ENCODE measurements around the gene KCNH5.

The KCNH5 gene

DNA sequence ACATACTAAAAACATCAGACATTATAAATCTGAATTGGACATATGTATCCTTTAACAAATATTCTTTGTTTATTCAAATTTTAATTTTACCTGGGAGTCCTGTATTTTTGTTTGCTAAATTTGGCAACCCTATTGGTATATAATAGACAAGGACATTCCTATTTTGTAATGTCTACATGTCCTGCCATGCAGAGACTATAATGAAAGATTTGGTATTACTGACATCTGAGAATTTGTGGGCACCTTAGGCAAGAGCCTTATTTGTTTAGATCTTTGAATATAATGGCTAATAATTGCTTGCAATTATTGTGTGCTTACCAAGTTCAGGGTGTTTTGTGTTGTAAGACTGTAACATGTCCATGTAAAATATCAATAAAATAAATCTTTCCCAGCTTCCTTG, 334.4 kb downstream of the KCNH5 start:
- H3K4me1 ChIP-seq = no peaks in the 10 kb centered on the region; the same call in none of the 2 replicates
- TF ChIP-seq, protein P1, sequence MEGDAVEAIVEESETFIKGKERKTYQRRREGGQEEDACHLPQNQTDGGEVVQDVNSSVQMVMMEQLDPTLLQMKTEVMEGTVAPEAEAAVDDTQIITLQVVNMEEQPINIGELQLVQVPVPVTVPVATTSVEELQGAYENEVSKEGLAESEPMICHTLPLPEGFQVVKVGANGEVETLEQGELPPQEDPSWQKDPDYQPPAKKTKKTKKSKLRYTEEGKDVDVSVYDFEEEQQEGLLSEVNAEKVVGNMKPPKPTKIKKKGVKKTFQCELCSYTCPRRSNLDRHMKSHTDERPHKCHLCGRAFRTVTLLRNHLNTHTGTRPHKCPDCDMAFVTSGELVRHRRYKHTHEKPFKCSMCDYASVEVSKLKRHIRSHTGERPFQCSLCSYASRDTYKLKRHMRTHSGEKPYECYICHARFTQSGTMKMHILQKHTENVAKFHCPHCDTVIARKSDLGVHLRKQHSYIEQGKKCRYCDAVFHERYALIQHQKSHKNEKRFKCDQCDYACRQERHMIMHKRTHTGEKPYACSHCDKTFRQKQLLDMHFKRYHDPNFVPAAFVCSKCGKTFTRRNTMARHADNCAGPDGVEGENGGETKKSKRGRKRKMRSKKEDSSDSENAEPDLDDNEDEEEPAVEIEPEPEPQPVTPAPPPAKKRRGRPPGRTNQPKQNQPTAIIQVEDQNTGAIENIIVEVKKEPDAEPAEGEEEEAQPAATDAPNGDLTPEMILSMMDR (IDR thresholded peaks at IDR 0.05; ENCODE audit: low read depth, low read length) = no peak
- H3K27me3 ChIP-seq = no peaks in the 10 kb centered on the region
- no peaks in the 10 kb centered on the region for H3K36me3 ChIP-seq
- no peak overlapping the region for H3K4me3 ChIP-seq (ENCODE audit: low read depth, low read length)
- no peaks in the 10 kb centered on the region for H3K9me3 ChIP-seq
- DNase-seq = no peak

DNA sequence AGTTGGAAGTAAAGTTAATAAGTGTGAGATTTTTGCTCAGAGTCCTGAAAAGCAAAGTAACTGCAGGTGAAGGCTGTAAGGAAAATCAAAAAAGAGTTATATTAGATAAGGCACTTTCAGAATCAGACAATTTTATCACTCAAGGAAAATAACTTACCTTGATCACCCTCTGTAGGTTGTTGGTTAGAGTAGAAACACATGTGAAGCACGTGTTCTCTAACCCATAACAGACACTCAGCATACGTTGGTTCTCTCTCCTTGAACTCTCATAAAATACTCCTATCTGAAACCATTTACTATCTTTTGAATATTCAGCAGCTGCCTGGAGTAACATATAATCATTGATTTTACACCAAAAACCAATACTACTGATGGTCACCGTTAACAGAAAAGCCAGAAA, 335.5 kb downstream of the KCNH5 start:
- DNase-seq = no peak
- H3K27me3 ChIP-seq = no peaks in the 10 kb centered on the region
- no peak overlapping the region for H3K4me3 ChIP-seq (ENCODE audit: low read depth, low read length)
- no peaks in the 10 kb centered on the region; the same call in 1 of the 2 replicates for H3K4me1 ChIP-seq
- no peaks in the 10 kb centered on the region for H3K9me3 ChIP-seq
- TF ChIP-seq, protein P1 (IDR thresholded peaks at IDR 0.05; ENCODE audit: low read depth, low read length) = no peak
- H3K36me3 ChIP-seq = no peaks in the 10 kb centered on the region

DNA sequence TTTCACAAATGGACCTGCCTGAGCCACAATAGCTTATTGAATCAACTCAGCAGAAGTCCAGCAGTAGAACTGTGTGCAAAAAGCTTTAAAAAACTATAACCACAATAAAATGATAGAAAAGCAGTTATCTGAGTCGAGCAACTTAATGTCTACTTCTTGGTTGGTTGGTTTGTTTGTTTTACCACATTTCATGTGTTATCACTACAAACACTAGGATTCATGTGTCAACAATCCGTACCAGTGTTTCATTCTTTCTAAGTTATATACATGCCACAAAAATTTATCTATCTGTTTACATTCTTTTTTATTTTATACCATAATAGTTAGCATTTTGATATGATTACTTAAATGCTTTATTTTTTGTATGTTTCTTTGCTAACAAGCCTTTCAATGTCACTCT, 339.0 kb downstream of the KCNH5 start:
- Histone ChIP-seq H3K4me3 (ENCODE audit: low read depth, low read length) (no peak overlapping the region), H3K36me3 (no peaks in the 10 kb centered on the region), H3K27me3 (no peaks in the 10 kb centered on the region), H3K9me3 (no peaks in the 10 kb centered on the region), H3K4me1 (no peaks in the 10 kb centered on the region)
- TF ChIP-seq, protein P1 (IDR thresholded peaks at IDR 0.05; ENCODE audit: low read depth, low read length) = no peak
- DNase-seq = no peak

DNA sequence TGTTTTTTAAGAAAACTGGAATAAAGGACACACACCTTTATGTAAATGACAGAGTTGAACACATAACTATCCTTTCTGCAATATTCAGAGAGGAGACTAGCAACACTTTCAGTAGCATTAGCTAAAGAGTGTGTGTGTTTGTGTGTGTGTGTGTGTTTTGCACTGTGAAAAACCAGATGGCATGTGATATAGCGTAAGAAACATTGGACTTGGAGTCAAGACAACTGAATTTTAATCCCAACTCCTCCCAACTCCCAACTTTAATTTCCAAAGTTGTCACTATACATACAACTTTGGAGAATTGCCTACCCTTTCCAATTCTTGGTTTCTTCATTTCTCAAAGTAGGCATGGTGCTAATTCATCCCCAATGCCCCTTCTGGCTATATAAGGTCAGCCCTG, 347.8 kb downstream of the KCNH5 start:
- H3K4me1 ChIP-seq = no peaks in the 10 kb centered on the region
- no peaks in the 10 kb centered on the region for H3K9me3 ChIP-seq
- DNase-seq = no peak
- H3K27me3 ChIP-seq = no peaks in the 10 kb centered on the region
- TF ChIP-seq, protein P1 (IDR thresholded peaks at IDR 0.05; ENCODE audit: low read depth, low read length) = no peak
- no peaks in the 10 kb centered on the region for H3K36me3 ChIP-seq
- H3K4me3 ChIP-seq (ENCODE audit: low read depth, low read length) = no peak overlapping the region

DNA sequence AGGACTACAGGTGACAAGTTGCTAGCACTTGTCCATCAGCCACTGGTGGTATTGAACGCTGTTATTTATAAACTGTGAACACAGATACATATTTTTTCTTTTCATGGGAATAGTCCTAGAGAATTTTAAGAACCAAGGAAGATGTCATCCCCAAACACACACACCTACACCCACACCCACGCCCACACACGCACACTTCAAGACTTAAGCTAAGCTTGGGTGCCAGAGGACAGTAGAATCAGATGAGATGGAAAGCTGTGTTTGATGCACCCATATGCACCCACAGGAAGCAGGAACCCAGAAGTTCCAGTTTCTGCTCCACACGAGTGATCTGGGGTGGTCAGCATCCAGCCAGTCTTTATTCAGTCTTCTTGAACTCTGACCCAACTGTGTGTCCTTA, 348.3 kb downstream of the KCNH5 start:
- no peak overlapping the region for H3K4me3 ChIP-seq (ENCODE audit: low read depth, low read length)
- no peaks in the 10 kb centered on the region for H3K27me3 ChIP-seq
- no peaks in the 10 kb centered on the region for H3K36me3 ChIP-seq
- TF ChIP-seq, protein P1 (IDR thresholded peaks at IDR 0.05; ENCODE audit: low read depth, low read length) = no peak
- no peak for DNase-seq
- no peaks in the 10 kb centered on the region for H3K4me1 ChIP-seq
- no peaks in the 10 kb centered on the region for H3K9me3 ChIP-seq

DNA sequence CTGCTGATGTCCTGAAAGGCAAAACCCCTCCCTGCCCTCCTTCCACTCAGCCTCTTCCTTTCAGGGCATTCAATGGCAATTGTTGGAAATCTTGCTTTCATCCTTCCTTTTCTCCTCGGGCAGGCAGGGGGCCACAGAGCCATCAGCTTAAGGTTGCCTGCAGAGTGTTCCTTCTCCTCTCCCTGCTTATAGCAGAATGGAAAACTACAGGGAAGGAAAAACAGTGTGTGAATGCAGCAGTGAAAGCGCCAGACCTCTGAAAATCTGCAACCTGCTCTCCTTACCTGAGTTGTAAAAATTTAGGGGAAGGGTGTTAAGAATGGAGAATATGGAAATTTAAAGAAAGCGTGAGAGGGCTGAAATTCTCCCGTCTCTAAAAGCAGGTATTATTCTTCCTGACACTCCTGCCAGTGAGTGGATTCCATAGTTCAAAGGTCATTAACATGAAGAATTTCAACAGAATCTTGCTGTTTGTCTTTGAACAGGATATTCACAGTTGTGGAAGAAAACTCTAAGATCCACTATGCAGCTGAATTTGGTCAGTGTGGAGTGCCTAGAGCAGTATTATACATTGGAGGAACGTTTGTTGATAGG, 348.8 kb downstream of the KCNH5 start:
- Histone ChIP-seq H3K27me3 (no peaks in the 10 kb centered on the region), H3K4me3 (ENCODE audit: low read depth, low read length) (no peak overlapping the region), H3K4me1 (no peaks in the 10 kb centered on the region), H3K36me3 (no peaks in the 10 kb centered on the region), H3K9me3 (no peaks in the 10 kb centered on the region)
- no peak for DNase-seq
- TF ChIP-seq, protein P1 (IDR thresholded peaks at IDR 0.05; ENCODE audit: low read depth, low read length) = no peak

All from BE2C (cell line).